GM04504 (cell line): ENCODE results near the gene PAAF1.
"Not testable (repeated sequence)": the region's sequence is repeated elsewhere in the genome, so short reads cannot be mapped to it uniquely, and the experiment has no call there.

Source experiments
- DNase-seq: peaks from one replicate; pipeline ENCODE4 v3.0.0-alpha.2; 2012; ENCODE audit warnings: low read depth

The PAAF1 gene

DNA sequence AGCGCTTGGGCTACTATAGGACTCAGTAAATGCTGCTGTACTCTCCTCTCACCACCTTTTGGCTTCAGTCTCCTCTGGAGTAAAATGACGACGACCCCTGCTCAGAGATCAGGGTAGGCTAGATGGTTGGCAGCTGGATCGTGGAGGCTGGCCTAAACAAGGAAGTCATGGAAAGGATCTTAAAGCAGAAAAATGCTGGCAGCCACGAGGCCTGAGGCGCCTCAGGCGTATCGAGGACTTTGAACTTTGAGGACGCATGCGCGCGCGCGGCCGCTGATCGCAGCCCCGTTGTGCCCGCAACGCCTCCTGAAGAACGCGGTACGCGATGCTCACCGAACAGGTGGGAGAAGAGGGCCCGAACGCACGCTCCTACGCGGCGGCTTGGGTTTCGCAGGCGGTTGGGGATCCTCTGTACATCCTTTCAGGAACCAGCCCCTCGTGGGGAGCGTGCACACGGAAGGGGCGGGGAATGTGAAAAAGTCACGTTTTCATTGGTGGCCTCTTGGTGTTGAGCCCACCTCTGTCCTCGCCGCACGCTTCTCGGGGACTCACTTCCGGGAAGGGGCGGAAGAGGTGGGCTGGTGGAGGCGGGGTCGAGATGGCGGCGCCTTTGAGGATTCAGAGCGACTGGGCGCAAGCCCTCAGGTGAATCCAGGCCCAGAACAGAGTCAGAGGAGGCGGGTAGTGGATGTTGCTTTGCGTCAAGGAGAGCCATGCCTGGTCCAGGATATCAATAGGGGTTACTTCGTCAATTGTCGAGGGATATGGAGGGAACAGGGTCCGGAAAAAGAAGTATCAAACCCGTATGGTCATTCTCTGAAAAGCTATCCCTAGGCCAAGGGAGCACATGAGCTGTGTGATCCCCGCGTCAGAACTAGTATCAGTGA, at the start of gene PAAF1, which contains the start of gene COA4:
Gene PAAF1 (plus strand): TSS at position 576 of the 887 bp plus-strand sequence. CDS start 23 bp downstream, at position 599.
Gene COA4 (minus strand): TSS at position 423 of the 887 bp plus-strand sequence. CDS start 3,468 bp downstream, outside the sequence.
- peak; percentile 90 for DNase-seq

DNA sequence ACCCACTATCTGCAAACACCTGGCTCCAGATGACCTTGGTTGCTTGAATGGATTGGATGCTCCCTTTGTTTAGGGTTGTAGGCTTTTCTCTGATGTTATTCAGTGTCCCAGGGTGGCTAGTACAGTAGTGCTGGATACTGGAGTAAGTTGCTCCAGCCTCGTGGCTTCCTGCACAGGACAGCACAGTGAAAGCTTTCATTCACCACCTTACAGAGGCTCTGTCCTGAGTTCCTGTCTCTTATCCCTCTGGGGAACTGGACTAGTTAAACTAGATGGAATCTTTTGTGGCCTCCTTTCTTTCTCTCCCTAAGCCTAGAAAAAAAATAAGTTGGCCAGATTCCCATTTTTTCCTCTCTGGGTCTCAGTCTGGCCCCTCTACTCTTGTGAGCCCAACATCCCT, 46.5 kb upstream of the PAAF1 start:
- DNase-seq, result no peak

GRCh38 chr11:73833067-73833466, 43.7 kb upstream of the PAAF1 start:
- DNase-seq, result no peak

DNA sequence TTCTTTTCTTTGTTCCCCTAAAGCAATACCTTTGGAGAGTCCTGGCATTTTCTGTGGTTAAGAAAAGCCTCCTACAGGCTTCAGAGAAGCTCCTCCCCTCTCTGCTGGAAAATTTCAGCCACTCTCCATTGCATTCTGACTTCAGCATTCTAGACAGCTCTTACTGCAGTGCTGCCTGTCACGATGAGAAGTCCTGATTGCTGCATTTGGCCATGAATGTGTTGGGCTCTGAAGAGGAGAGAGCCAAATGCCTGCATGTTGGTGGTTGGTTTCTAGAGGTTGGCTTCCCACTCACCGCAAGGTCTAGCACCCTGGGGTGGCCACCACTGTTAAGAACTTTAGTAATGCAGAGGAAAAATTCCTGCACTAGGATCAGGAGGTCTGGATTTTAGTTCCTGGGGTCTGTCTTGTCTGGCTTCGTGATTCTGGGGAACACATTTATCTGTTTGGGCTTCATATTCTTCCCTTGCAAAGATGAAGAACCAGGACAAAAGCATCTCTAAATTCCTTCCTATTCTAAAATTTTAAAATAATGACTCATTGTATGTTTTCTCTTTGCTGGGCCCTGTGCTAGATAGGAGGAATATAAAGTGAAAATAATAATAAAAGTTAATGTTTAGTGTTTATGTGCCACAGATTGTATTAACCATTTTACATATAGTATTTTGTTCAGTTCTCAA, 38.2 kb upstream of the PAAF1 start:
- no peak for DNase-seq

- no peak for DNase-seq
These were observed 37.7 kb upstream of the PAAF1 start for GRCh38 chr11:73839123-73839457.

DNA sequence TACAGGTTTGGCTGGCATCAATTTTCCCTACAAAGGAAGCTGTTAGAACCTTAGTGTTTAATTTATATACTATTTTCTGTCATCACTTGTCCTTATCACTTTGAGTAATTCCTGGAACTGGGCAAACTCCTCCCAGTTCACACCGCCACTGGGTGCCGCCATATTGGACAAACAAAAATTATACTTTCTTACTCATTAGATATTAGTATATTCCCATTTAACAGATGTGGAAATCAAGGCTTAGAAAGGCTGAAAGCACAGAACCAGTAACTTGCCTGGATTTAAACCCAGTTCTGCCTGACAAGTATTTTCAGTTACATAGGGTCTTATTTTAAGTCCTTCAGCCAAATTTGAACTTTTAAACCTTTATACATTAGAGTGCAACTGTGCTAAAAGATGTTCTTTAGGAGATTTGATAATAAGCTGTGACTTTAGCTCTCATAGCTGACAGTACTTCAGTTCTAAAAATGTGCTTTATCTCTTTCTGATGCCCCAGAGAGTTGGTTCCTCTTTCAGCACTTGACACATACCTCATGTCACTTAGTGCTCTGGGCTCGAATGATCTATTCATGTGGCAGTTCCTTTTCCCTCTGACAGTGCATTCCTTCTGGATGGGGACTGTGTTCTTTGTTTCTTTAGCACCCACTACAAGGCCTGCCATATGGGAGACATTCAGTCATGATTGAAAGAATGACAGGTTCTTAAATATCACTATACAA, 25.6 kb upstream of the PAAF1 start:
- DNase-seq, result no peak

DNA sequence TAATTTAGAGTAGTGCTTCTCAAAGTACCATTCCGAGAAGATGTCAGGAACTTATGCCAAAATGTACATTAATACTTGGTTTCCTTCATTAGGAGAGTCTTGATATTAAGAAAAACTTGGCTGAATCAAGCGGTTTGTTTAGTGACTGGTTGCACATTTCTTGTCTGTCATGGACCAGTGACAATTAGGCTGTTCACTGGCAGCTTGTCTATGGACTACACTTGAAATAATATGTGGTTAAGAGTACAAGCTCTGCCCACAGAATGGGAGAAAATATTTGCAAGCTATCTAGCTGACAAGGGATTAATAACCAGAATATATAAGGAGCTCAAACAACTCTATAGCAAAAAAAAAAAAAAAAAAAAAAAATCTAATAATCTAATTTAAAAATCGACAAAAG, 24.8 kb upstream of the PAAF1 start:
- DNase-seq, result no peak

DNA sequence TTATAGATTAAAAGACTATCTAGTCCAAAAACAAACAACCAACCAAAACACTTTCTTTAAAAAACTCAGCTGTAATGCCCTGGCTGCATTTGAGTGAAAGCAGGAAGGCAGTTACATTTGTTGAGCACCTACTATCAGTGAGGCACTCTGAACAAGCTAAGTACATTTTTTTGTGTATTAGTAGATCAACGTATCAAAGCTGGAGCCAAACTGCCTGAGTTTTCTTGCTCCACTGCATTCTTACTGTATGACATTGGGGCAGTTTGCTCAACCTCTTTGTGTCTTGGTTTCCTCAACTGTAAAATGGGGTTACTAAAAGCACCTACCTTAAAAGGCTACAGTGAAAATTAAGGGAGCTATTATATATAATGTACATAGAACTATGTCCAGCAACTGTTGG, 22.1 kb upstream of the PAAF1 start:
- no peak for DNase-seq

GRCh38 chr11:73856031-73856567, 20.7 kb upstream of the PAAF1 start:
- no peak for DNase-seq

- no peak for DNase-seq
These were observed 17.1 kb upstream of the PAAF1 start for GRCh38 chr11:73859671-73860070.

- DNase-seq, result no peak
These were observed 16.6 kb upstream of the PAAF1 start for GRCh38 chr11:73860202-73860601.

- no peak for DNase-seq
These were observed 13.8 kb upstream of the PAAF1 start for GRCh38 chr11:73862986-73863385.

DNA sequence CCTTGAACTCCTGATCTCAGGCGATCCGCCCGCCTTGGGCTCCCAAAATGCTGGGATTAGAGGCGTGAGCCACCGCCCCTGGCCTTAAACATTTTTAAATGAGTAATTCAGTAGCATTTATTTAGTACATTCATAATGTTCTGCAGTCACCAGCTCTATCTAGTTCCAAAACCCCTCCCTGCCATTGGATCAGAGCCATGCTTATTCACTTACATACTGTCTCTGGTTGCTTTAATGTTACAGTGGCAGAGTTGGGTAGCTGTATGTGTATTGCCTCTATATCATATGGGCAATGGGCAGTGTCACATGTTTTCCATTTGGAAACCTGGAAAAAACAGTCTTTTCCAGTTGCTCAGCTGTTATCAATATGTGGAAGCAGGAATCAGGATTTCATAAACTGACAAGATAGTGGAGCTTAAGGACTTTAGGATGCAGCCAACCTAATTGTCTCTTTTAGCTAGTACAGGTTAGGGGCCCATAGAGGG, 10.7 kb upstream of the PAAF1 start:
- DNase-seq, result no peak

DNA sequence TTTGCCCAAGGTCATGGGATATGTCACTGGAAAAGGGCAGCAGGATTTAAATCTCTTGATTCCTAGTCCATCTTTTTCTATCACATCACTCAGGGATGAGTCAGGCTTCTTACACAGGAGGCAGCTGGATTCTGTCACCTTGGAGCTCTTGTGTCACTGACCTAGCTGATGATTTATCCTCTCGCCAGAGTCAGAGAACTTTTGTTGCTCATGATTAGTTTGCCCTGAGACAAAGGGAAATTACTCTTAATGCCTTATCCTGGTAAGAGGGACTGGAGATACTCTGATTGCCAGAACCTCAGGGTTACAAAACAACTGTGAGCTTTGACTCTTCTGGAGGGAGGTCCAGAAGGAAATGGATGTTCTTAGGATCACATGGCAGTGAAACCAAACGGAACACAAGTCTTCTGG, 10.2 kb upstream of the PAAF1 start:
- peak; percentile 80 for DNase-seq

DNA sequence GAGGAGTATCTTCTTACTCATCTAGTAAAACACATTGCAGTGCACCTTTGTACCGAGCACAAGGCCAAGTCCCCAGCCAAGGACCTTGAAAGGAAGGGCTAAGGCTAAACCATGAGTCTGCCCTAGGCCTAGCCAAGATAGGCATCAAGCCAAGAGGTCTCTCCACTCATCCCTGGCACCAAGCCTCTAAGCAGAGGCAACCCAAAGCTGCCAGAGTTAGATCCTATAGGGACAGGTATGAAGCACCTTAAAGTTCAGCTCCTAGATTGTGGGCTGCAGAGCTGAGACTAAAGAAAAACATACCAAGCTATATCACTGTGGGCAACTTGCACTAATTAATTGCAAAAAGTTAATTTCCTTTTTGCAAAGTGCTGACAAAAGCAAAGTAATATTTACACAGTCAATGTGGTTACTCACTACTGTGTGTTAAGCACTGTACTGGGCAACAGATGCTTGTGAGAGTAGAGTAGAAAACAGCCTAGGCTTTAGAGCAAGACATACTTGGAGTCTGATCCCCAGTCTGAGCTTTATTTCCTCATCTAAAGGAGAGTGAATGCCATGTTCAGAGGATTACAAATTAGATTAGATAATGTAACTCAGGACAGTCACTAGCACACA, 7.4 kb upstream of the PAAF1 start:
- DNase-seq, result no peak

- no peak for DNase-seq
These were observed 6.5 kb upstream of the PAAF1 start for GRCh38 chr11:73870261-73870660.

GRCh38 chr11:73872749-73873357, 3.9 kb upstream of the PAAF1 start:
- no peak for DNase-seq

- no peak for DNase-seq
These were observed 1.4 kb upstream of the PAAF1 start for GRCh38 chr11:73875380-73875779.

- no peak for DNase-seq
These were observed 959 bp upstream of the PAAF1 start for GRCh38 chr11:73875840-73876239.

DNA sequence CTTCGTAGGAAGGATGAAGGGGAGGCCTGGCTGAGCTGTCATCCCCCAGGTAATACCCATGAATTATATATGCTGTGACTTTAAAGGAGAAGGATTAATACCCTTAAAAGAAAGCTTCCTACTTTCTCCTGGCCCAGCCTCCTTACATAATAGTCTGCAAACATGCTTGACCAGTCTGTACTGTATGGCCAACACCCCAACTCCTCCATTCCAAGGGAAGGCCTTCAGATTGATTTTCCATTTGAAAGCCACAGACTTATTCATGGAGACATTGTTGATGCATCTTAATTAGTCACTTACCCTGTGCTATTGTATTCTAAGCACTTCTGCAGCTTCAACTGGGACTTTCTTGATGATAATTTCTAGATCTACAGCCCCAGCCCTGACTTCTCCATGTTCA, 2.0 kb downstream of the PAAF1 start:
- no peak for DNase-seq

DNA sequence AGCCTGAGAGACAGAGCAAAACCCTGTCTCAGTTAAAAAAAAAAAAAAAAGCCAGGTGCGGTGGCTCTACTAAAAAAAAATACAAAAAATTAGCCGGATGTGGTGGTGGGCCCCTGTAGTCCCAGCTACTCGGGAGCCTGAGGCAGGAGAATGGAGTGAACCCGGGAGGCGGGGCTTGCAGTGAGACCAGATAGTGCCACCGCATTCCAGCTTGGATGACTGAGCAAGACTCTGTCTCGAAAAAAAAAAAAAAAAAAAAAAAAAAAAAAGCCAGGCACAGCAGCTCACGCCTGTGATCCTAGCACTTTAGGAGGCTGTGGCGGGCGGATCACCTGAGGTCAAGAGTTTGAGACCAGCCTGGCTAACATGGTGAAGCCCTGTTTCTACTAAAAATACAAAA, 3.6 kb downstream of the PAAF1 start:
- not testable (repeated sequence) for DNase-seq
